ENCODE measurements around the gene CCT3.
A peak's percentile ranks its signal among the peaks of the same experiment; 100 is the strongest.

Gene CCT3

DNA sequence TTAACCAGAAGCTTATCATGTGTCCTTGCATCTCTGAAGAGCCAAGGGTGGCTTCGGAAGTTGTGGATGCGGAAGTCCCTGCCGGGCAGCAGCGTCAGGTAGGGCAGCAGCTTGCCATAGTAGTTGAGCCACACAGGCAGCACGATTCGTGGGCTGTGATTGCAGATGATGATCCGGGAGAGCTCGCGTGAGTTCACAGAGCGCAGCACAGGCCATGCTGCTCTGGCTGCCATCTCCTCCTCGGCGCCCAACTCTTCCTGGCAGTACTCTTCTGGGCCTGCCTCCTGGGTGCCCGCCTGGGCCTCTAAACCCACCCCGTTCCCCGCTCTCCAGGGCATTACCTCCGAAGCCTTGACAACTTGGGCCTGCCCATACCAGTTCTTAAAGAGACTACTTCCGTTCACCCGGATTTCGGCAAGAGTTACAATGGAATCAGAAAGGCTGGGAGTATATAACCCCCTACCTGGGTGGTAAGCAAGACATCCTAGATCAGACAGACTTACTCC is 39.2 kb downstream of the CCT3 start, which contains the start of gene VHLL:
TSS of gene VHLL (minus strand) at position 456 of the 506 bp plus-strand sequence. CDS start at position 338, 118 bp downstream.
- no peak within 1 kb of the TSS for H3K27ac ChIP-seq (ENCODE audit: low read depth, low read length)
- TF ChIP-seq EZH2phosphoT487 (IDR thresholded peaks at IDR 0.05; ENCODE audit: borderline replicate concordance, low read length) (no peak), CTCF (IDR thresholded peaks at IDR 0.05; ENCODE audit: low read depth, low read length, poor library complexity, severe bottlenecking) (no peak)
- H3F3A ChIP-seq (ENCODE audit: control insufficient read depth, insufficient read depth) = peaks cover 18% of the 10 kb centered on the region
- no peaks in the 10 kb centered on the region for H3K9me2 ChIP-seq (replicated peaks; ENCODE audit: control insufficient read depth, low read length)
- no peak within 1 kb of the TSS for H3K4me2 ChIP-seq (ENCODE audit: low read length)
- no peaks in the 10 kb centered on the region for H3K9me3 ChIP-seq (ENCODE audit: control insufficient read depth, insufficient read depth, low read length)
- no peaks in the 10 kb centered on the region for H3K27me3 ChIP-seq (ENCODE audit: control insufficient read depth, low read length)
- no peaks in the 10 kb centered on the region; the same call in 1 of the 2 replicates for H3K4me1 ChIP-seq (ENCODE audit: control insufficient read depth, low read length)
- H3K4me3 ChIP-seq (ENCODE audit: low read length) = no peak within 1 kb of the TSS
- H3K79me2 ChIP-seq (ENCODE audit: control insufficient read depth, low read length) = no peaks in the 10 kb centered on the region
- H3K36me3 ChIP-seq (ENCODE audit: control insufficient read depth, low read length) = no peaks in the 10 kb centered on the region
- H4K20me1 ChIP-seq (ENCODE audit: control insufficient read depth, insufficient read depth, low read depth, low read length) = no peaks in the 10 kb centered on the region

DNA sequence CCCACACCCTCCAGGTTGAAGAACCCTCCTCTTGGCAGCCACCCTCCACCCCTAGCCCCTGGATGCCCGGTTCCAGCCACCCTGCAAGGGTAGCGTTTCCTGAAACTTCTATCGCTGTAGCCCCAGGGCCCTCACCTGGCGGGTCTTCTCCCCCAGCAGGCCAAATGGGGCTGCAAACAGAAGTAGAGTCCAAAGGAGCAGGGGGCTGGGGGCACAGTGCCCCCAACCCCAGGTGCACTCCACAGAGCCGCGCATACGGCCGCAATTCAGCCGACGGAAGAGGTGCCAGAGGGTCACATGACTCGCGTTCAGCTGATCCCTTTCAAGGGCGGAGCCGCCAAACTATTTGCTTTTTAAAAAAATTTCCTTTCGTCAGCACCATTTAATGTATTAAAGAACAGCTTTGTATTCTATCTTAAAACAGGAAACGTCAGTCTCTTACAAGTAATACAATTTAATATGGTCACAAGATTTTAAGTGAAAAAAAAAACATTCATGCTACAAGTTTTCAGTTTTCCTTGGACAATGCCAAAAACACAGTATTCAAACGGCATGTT is 42.6 kb downstream of the CCT3 start, which contains the start of gene GLMP:
TSS of gene GLMP (minus strand) at position 289 of the 557 bp plus-strand sequence. CDS start at position 255, 34 bp downstream.
- Histone ChIP-seq H4K20me1 (ENCODE audit: control insufficient read depth, insufficient read depth, low read depth, low read length) (no peaks in the 10 kb centered on the region), H3K36me3 (ENCODE audit: control insufficient read depth, low read length) (peaks cover 6% of the 10 kb centered on the region; the same call in 1 of the 2 replicates), H3K27ac (ENCODE audit: low read depth, low read length) (no peak within 1 kb of the TSS), H3F3A (ENCODE audit: control insufficient read depth, insufficient read depth) (0 out of 2 replicates have a peak, but pooled peaks cover 2% of the 10 kb centered on the region), H3K27me3 (ENCODE audit: control insufficient read depth, low read length) (no peaks in the 10 kb centered on the region), H3K4me2 (ENCODE audit: low read length) (peak within 1 kb of the TSS; percentile 57), H3K9me2 (replicated peaks; ENCODE audit: control insufficient read depth, low read length) (no peaks in the 10 kb centered on the region), H3K4me3 (ENCODE audit: low read length) (peak within 1 kb of the TSS; percentile 63), H3K79me2 (ENCODE audit: control insufficient read depth, low read length) (no peaks in the 10 kb centered on the region), H3K4me1 (ENCODE audit: control insufficient read depth, low read length) (no peaks in the 10 kb centered on the region; the same call in 1 of the 2 replicates), H3K9me3 (ENCODE audit: control insufficient read depth, insufficient read depth, low read length) (no peaks in the 10 kb centered on the region)
- TF ChIP-seq CTCF (IDR thresholded peaks at IDR 0.05; ENCODE audit: low read depth, low read length, poor library complexity, severe bottlenecking) (no peak), EZH2phosphoT487 (IDR thresholded peaks at IDR 0.05; ENCODE audit: borderline replicate concordance, low read length) (no peak)

- Histone ChIP-seq H3K9me2 (replicated peaks; ENCODE audit: control insufficient read depth, low read length) (no peaks in the 10 kb centered on the region), H3K27ac (ENCODE audit: low read depth, low read length) (no peak overlapping the region), H3K4me3 (ENCODE audit: low read length) (no peak overlapping the region), H3F3A (ENCODE audit: control insufficient read depth, insufficient read depth) (0 out of 2 replicates have a peak, but pooled peaks cover 3% of the 10 kb centered on the region), H3K27me3 (ENCODE audit: control insufficient read depth, low read length) (no peaks in the 10 kb centered on the region), H3K4me1 (ENCODE audit: control insufficient read depth, low read length) (no peaks in the 10 kb centered on the region; the same call in 1 of the 2 replicates), H3K79me2 (ENCODE audit: control insufficient read depth, low read length) (no peaks in the 10 kb centered on the region), H3K36me3 (ENCODE audit: control insufficient read depth, low read length) (peaks cover 6% of the 10 kb centered on the region; the same call in 1 of the 2 replicates), H4K20me1 (ENCODE audit: control insufficient read depth, insufficient read depth, low read depth, low read length) (no peaks in the 10 kb centered on the region), H3K9me3 (ENCODE audit: control insufficient read depth, insufficient read depth, low read length) (no peaks in the 10 kb centered on the region), H3K4me2 (ENCODE audit: low read length) (no peak overlapping the region)
- no peak for TF ChIP-seq EZH2phosphoT487 (IDR thresholded peaks at IDR 0.05; ENCODE audit: borderline replicate concordance, low read length)
- no peak for TF ChIP-seq CTCF (IDR thresholded peaks at IDR 0.05; ENCODE audit: low read depth, low read length, poor library complexity, severe bottlenecking)
These were observed 44.2 kb downstream of the CCT3 start for GRCh38 chr1:156293895-156294294.
